Liver (tissue), 9 donors: ENCODE data around the gene TGFBI. TPM values are rescaled to one million over a fixed set of nuclear protein-coding genes. Genes with fewer than 3 reads are reported as not detected.

Experiments used
- DNase-seq: peaks from one replicate; pipeline ENCODE4 v3.0.0-alpha.2; 2017; ENCODE audit warnings: low spot score
- H3K27ac ChIP-seq, 2 donors: one replicate each; pipeline ENCODE4 v1.7.0; 2013; ENCODE audit warnings: inconsistent platforms in 2 of 2, low read length in 2 of 2, control low read depth in 1 of 2, low read depth in 1 of 2, mild to moderate bottlenecking in 1 of 2
- H3K27me3 ChIP-seq, 4 donors: one replicate each; pipeline versions ENCODE4 v1.6.1 to v1.7.0; 2013; ENCODE audit warnings: low read length in 3 of 4, inconsistent platforms in 1 of 4, mild to moderate bottlenecking in 1 of 4, moderate library complexity in 1 of 4; ENCODE audit not compliant: control insufficient read depth in 4 of 4, insufficient read depth in 4 of 4
- H3K36me3 ChIP-seq, 4 donors: one replicate each; pipeline versions ENCODE4 v1.6.1 to v1.7.0; 2013; ENCODE audit warnings: low read length in 3 of 4, mild to moderate bottlenecking in 3 of 4, low read depth in 1 of 4, moderate library complexity in 1 of 4; ENCODE audit not compliant: control insufficient read depth in 4 of 4, insufficient read depth in 3 of 4
- H3K4me1 ChIP-seq, 4 donors: one replicate each; pipeline versions ENCODE4 v1.6.1 to v1.7.0; 2013; ENCODE audit warnings: low read length in 3 of 4, mild to moderate bottlenecking in 3 of 4, moderate library complexity in 1 of 4; ENCODE audit not compliant: control insufficient read depth in 4 of 4, insufficient read depth in 4 of 4
- H3K4me3 ChIP-seq, 3 donors: one replicate each; pipeline versions ENCODE4 v1.6.1 to v1.7.0; 2013; ENCODE audit warnings: low read length in 3 of 3, control low read depth in 1 of 3, low read depth in 1 of 3, mild to moderate bottlenecking in 1 of 3
- H3K9ac ChIP-seq, 2 donors: one replicate each; pipeline ENCODE4 v1.7.0; 2013; ENCODE audit warnings: low read length in 2 of 2, mild to moderate bottlenecking in 2 of 2, moderate library complexity in 2 of 2, control low read depth in 1 of 2, low read depth in 1 of 2
- H3K9me3 ChIP-seq, 4 donors: one replicate each; pipeline versions ENCODE4 v1.6.1 to v1.7.0; 2013; ENCODE audit warnings: low read length in 3 of 4; ENCODE audit not compliant: control insufficient read depth in 4 of 4
- ATF3 ChIP-seq: IDR thresholded peaks from 2 replicates; pipeline ENCODE4 v1.6.1; 2016; ENCODE audit warnings: antibody characterized with exemption
- CTCF ChIP-seq: fragments of 150-350 bp; IDR thresholded peaks from 2 replicates; pipeline ENCODE4 v1.5.1; 2017; ENCODE audit warnings: improper control_type of control experiment, low read depth, low read length; ENCODE audit not compliant: missing input control
- EGR1 ChIP-seq, 2 donors: IDR thresholded peaks; 2 replicates each; pipeline ENCODE4 v1.6.1; 2016 to 2018; ENCODE audit warnings: antibody characterized with exemption in 2 of 2, low read depth in 2 of 2
- FOXA1 ChIP-seq: IDR thresholded peaks from 2 replicates; pipeline ENCODE4 v1.6.1; 2016; ENCODE audit warnings: antibody characterized with exemption
- FOXA2 ChIP-seq: IDR thresholded peaks from 2 replicates; pipeline ENCODE4 v1.6.1; 2016; ENCODE audit warnings: antibody characterized with exemption
- GABPA ChIP-seq, 2 donors: IDR thresholded peaks in 1 of 2; conservative IDR thresholded peaks in 1 of 2; 2 replicates each; pipeline ENCODE4 v1.6.1; 2016; ENCODE audit warnings: antibody characterized with exemption in 2 of 2, mild to moderate bottlenecking in 1 of 2, moderate library complexity in 1 of 2
- HNF4A ChIP-seq, 2 donors: conservative IDR thresholded peaks; 2 replicates each; pipeline ENCODE4 v1.6.1; 2016; ENCODE audit warnings: antibody characterized with exemption in 2 of 2, mild to moderate bottlenecking in 2 of 2
- HNF4G ChIP-seq: IDR thresholded peaks from 2 replicates; pipeline ENCODE4 v1.6.1; 2016; ENCODE audit warnings: antibody characterized with exemption
- JUND ChIP-seq, 2 donors: IDR thresholded peaks; 2 replicates each; pipeline ENCODE4 v1.6.1; 2016; ENCODE audit warnings: antibody characterized with exemption in 2 of 2
- MAX ChIP-seq: IDR thresholded peaks from 2 replicates; pipeline ENCODE4 v1.6.1; 2016; ENCODE audit warnings: antibody characterized with exemption
- NR2F2 ChIP-seq: IDR thresholded peaks from 2 replicates; pipeline ENCODE4 v1.6.1; 2016; ENCODE audit warnings: antibody characterized with exemption
- RAD21 ChIP-seq, 2 donors: IDR thresholded peaks; 2 replicates each; pipeline ENCODE4 v1.6.1; 2016; ENCODE audit warnings: antibody characterized with exemption in 2 of 2, mild to moderate bottlenecking in 2 of 2
- REST ChIP-seq: IDR thresholded peaks from 2 replicates; pipeline ENCODE4 v1.6.1; 2016; ENCODE audit warnings: antibody characterized with exemption, mild to moderate bottlenecking
- RXRA ChIP-seq, 2 donors: IDR thresholded peaks; 2 replicates each; pipeline ENCODE4 v1.6.1; 2017 to 2018; ENCODE audit warnings: antibody characterized with exemption in 2 of 2, mild to moderate bottlenecking in 1 of 2
- SP1 ChIP-seq: IDR thresholded peaks from 2 replicates; pipeline ENCODE4 v1.6.1; 2018; ENCODE audit warnings: antibody characterized with exemption, mild to moderate bottlenecking
- TAF1 ChIP-seq: conservative IDR thresholded peaks from 2 replicates; pipeline ENCODE4 v1.6.1; 2016; ENCODE audit warnings: antibody characterized with exemption, mild to moderate bottlenecking
- YY1 ChIP-seq: IDR thresholded peaks from 2 replicates; pipeline ENCODE4 v1.6.1; 2016; ENCODE audit warnings: antibody characterized with exemption, mild to moderate bottlenecking
- ZBTB33 ChIP-seq: IDR thresholded peaks from 2 replicates; pipeline ENCODE4 v1.6.1; 2016; ENCODE audit warnings: antibody characterized with exemption
- WGBS: extraction: QIAGEN DNeasy Blood & Tissue Kit; methylation state at CpG from one replicate; pipeline ENCODE4 v1.1.7; 2013; 5-methylcytosine and 5-hydroxymethylcytosine counted together
- polyA plus RNA-seq, 2 donors: library from polyadenylated mRNA; stranded (reverse) in 1 of 2; unstranded in 1 of 2; fragments of 200-250 nt in 1 of 2; fragments of >200 nt in 1 of 2; fragmentation: Nextera tagmentation in 1 of 2; extraction: Ambion mirVana in 1 of 2; gene quantifications; one replicate each; pipeline versions ENCODE4 v1.2.1 to v1.2.3, GENCODE V29; 2013 to 2015
- total RNA-seq, 2 donors: library from RNA; depleted of rRNA; stranded (reverse); fragments of >200 nt; gene quantifications; one replicate each; pipeline ENCODE4 v1.2.3, GENCODE V29; 2014
- donor health status: healthy.
- donor health status: healthy.
- donor health status: healthy.
- donor health status: healthy.
- donor health status: healthy.

The TGFBI gene
- total and polyA plus RNA-seq, 4 donors: 33.7 to 144 (median 44.1) TPM

GRCh38 chr5:135979510-135979909, 49.3 kb upstream of the TGFBI start:
- DNase-seq: no peak
- WGBS: 49% methylated on average over 1 of the region's 1 CpG
- Histone ChIP-seq H3K4me1 (peaks cover 9 to 41% (median 29%) of the 10 kb centered on the region in 4 donors), H3K9ac (no peak overlapping the region), H3K36me3 (no peaks in the 10 kb centered on the region), H3K9me3 (no peaks in the 10 kb centered on the region), H3K27ac (no peak overlapping the region), H3K27me3 (no peaks in the 10 kb centered on the region), H3K4me3 (no peak overlapping the region)
- TF ChIP-seq JUND (IDR thresholded peaks at IDR 0.05) (no peak), YY1 (no peak), GABPA (IDR thresholded peaks at IDR 0.05 in 1 of 2, conservative IDR thresholded peaks at IDR 0.05 in 1 of 2) (no peak), RXRA (IDR thresholded peaks at IDR 0.05) (no peak), SP1 (no peak), EGR1 (IDR thresholded peaks at IDR 0.05; ENCODE audit: low read depth in 2 of 2) (no peak), NR2F2 (no peak), HNF4A (conservative IDR thresholded peaks at IDR 0.05) (no peak), CTCF (no peak), FOXA2 (no peak), RAD21 (IDR thresholded peaks at IDR 0.05) (no peak), REST (no peak), FOXA1 (no peak), TAF1 (no peak), HNF4G (no peak), ATF3 (no peak), ZBTB33 (no peak), MAX (no peak)

- no peak overlapping the region for H3K27ac ChIP-seq
- no peak overlapping the region for H3K9ac ChIP-seq
- H3K27me3 ChIP-seq: no peaks in the 10 kb centered on the region
- DNase-seq: no peak
- 34% methylated on average over 1 of the region's 1 CpG for WGBS
- H3K4me3 ChIP-seq: no peak overlapping the region
- no peaks in the 10 kb centered on the region for H3K36me3 ChIP-seq
- no peaks in the 10 kb centered on the region for H3K9me3 ChIP-seq
- H3K4me1 ChIP-seq: peaks cover 3 to 30% (median 18%) of the 10 kb centered on the region in 4 donors
- TF ChIP-seq ATF3 (no peak), HNF4A (conservative IDR thresholded peaks at IDR 0.05) (no peak), FOXA2 (no peak), FOXA1 (no peak), REST (no peak), SP1 (no peak), RXRA (IDR thresholded peaks at IDR 0.05) (no peak), HNF4G (no peak), CTCF (no peak), YY1 (no peak)
Observed at GRCh38 chr5:135980620-135981019, 48.2 kb upstream of the TGFBI start.
